ENCODE measurements around the gene LRRC27. TPM values are rescaled to one million over a fixed set of nuclear protein-coding genes. Genes with fewer than 3 reads are reported as not detected.

Gene LRRC27
- polyA plus RNA-seq, 3 donors = 3.6 to 12.8 (median 3.6) TPM

DNA sequence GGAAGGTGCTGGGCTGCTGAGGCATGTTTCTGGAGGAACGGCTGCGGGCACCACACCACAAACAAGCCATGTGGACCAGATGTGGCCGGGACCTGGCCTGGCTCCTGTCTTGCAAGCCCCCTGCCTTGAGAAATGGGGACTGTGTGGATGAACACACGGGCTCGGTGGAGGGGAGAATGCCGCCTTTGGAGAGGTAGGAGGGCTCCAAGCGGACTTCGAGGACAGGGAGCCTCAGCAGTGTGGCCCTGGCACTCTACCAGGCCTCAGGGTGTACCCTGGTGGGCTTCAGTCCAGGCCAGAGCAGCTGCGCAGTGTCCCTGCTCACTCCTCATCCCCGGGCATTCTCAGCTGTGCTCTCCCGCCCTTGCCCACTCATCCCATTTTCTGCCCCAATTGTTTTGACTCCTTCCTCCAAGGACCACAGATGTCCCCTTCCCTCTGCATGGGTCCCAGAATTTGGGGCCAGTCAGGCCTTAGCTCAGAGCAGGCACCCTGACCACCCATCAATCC, 96.5 kb downstream of the LRRC27 start:
- Mint-ChIP-seq H3K27ac (no peak overlapping the region), H3K4me3 (no peak overlapping the region), H3K4me1 (peaks cover 10% of the 10 kb centered on the region), H3K27me3 (ENCODE audit: low read depth in 3 of 3) (no peaks in the 10 kb centered on the region), H3K36me3 (peaks cover 0 to under 1% of the 10 kb centered on the region in 2 donors), H3K9me3 (no peaks in the 10 kb centered on the region)
- intact Hi-C loops (cut with micrococcal nuclease) = no loop called here
- Histone ChIP-seq H3K36me3 (replicated peaks in 1 of 2; ENCODE audit: control insufficient read depth in 1 of 2, insufficient read depth in 2 of 2, low read length in 2 of 2) (peaks cover 0 to 6% of the 10 kb centered on the region in 2 donors), H3K27ac (ENCODE audit: low read depth in 1 of 2, low read length in 2 of 2) (no peak overlapping the region), H3K79me2 (ENCODE audit: insufficient read depth, low read length) (no peaks in the 10 kb centered on the region), H3K9ac (ENCODE audit: insufficient read depth, low read length, poor library complexity, severe bottlenecking) (no peak overlapping the region), H3K4me2 (replicated peaks; ENCODE audit: extremely low read depth, low read length, poor library complexity, severe bottlenecking) (no peak overlapping the region), H3K27me3 (ENCODE audit: control insufficient read depth in 2 of 2, insufficient read depth in 2 of 2, low read length in 2 of 2) (no peaks in the 10 kb centered on the region), H3K4me1 (ENCODE audit: control insufficient read depth in 1 of 2, insufficient read depth in 2 of 2, low read length in 2 of 2) (peaks cover 12 to 13% of the 10 kb centered on the region in 2 donors), H4K20me1 (ENCODE audit: insufficient read depth, low read length) (no peaks in the 10 kb centered on the region), H3K9me3 (replicated peaks in 1 of 2; ENCODE audit: control insufficient read depth in 1 of 2, insufficient read depth in 1 of 2, low read length in 2 of 2) (no peaks in the 10 kb centered on the region), H3K4me3 (replicated peaks in 1 of 3; ENCODE audit: low read depth in 2 of 3, low read length in 3 of 3) (no peak overlapping the region), H2AFZ (ENCODE audit: insufficient read depth, low read depth, low read length, poor library complexity, severe bottlenecking) (no peak overlapping the region)
- 94% methylated on average over 8 of the region's 11 CpGs for WGBS (ENCODE audit: insufficient coverage)
- TF ChIP-seq, protein P1, sequence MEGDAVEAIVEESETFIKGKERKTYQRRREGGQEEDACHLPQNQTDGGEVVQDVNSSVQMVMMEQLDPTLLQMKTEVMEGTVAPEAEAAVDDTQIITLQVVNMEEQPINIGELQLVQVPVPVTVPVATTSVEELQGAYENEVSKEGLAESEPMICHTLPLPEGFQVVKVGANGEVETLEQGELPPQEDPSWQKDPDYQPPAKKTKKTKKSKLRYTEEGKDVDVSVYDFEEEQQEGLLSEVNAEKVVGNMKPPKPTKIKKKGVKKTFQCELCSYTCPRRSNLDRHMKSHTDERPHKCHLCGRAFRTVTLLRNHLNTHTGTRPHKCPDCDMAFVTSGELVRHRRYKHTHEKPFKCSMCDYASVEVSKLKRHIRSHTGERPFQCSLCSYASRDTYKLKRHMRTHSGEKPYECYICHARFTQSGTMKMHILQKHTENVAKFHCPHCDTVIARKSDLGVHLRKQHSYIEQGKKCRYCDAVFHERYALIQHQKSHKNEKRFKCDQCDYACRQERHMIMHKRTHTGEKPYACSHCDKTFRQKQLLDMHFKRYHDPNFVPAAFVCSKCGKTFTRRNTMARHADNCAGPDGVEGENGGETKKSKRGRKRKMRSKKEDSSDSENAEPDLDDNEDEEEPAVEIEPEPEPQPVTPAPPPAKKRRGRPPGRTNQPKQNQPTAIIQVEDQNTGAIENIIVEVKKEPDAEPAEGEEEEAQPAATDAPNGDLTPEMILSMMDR (IDR thresholded peaks at IDR 0.05) = no peak
- no peak for DNase-seq

Other genes with a start within 250 kb of the LRRC27 start
- gene DPYSL4, start 145.2 kb upstream of the LRRC27 start, polyA plus RNA-seq = under 1 TPM in 1 of 3 donors, not detected in 2; 0.08 TPM
- 10 to 100 TPM; 13.6 to 22.8 (median 18.4) TPM for gene STK32C, start 24.2 kb upstream of the LRRC27 start, polyA plus RNA-seq
- gene PWWP2B, start 65.0 kb downstream of the LRRC27 start, polyA plus RNA-seq = 1 to 10 TPM; 2.4 to 6.9 (median 2.7) TPM
- 10 to 100 TPM in 1 of 3 donors, 1 to 10 TPM in 1, under 1 TPM in 1; 0.87 to 17.2 (median 2.9) TPM for gene INPP5A, start 205.6 kb downstream of the LRRC27 start, polyA plus RNA-seq